Measurements from ENCODE around the gene SLC12A8. TPM values are rescaled to one million over a fixed set of nuclear protein-coding genes. Genes with fewer than 3 reads are reported as not detected.

SLC12A8 gene
- total RNA-seq, 1 donor from 2014 or later: 9.2 TPM

DNA sequence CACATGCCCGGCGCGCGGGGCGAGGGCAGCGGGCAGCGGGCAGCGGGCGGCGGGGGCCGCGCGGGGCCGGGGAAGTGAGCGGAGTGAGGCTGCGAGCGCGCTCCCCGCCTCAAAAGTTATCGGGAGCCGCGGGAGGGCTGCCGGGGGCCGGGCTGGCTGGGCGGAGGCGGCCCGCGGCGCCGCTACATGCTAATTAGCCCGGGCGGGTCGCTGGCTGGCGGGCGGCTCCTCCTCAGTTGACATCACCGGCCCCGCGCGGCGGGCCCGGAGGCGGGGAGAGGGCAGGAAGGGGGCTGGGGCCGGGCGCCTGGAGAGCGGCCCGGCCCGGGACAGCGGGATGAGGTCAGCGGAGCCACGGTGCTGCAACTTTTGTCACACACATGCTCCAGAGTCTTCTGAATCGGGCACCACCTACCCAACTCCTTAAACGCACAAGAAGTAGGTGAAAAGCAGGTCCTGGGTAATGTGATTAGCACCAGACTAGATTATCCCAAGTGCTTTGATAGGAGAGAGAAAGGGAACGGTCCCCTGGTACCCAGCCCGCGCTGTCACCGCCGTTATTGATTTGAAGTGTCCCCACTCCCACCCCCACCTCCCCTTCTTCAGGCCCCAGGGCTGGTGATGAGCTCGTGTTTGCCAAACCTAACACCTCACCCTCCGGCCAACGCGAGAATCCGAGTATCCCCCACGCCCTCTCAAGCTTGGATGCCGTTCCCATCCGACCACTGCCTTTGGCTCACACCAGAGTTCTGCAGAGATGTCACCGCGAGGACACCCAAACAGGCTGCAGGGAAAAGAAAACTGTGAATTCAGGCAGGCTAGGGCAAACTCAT is 156.4 kb downstream of the SLC12A8 start, which contains the start of gene HEG1:
HEG1 (minus strand) TSS at position 85 of the 833 bp plus-strand sequence. CDS start 107 bp downstream, outside the sequence.
- Mint-ChIP-seq H3K27ac (peak within 1 kb of the TSS; percentile 6), H3K36me3 (ENCODE audit: insufficient read depth) (no peaks in the 10 kb centered on the region), H3K4me1 (ENCODE audit: low read depth) (peaks cover 16% of the 10 kb centered on the region), H3K9me3 (ENCODE audit: low read depth) (no peaks in the 10 kb centered on the region), H3K27me3 (peaks cover 76% of the 10 kb centered on the region), H3K4me3 (ENCODE audit: low read depth) (peak within 1 kb of the TSS; percentile 73)
- TF ChIP-seq, protein P1, sequence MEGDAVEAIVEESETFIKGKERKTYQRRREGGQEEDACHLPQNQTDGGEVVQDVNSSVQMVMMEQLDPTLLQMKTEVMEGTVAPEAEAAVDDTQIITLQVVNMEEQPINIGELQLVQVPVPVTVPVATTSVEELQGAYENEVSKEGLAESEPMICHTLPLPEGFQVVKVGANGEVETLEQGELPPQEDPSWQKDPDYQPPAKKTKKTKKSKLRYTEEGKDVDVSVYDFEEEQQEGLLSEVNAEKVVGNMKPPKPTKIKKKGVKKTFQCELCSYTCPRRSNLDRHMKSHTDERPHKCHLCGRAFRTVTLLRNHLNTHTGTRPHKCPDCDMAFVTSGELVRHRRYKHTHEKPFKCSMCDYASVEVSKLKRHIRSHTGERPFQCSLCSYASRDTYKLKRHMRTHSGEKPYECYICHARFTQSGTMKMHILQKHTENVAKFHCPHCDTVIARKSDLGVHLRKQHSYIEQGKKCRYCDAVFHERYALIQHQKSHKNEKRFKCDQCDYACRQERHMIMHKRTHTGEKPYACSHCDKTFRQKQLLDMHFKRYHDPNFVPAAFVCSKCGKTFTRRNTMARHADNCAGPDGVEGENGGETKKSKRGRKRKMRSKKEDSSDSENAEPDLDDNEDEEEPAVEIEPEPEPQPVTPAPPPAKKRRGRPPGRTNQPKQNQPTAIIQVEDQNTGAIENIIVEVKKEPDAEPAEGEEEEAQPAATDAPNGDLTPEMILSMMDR (IDR thresholded peaks at IDR 0.05; ENCODE audit: unreplicated experiment): no peak
- DNase-seq (ENCODE audit: low spot score, unreplicated experiment): peak; percentile 41

- no peaks in the 10 kb centered on the region for H3K36me3 Mint-ChIP-seq (ENCODE audit: insufficient read depth)
- no peaks in the 10 kb centered on the region for H3K9me3 Mint-ChIP-seq (ENCODE audit: low read depth)
- peak; percentile 33 for DNase-seq (ENCODE audit: low spot score, unreplicated experiment)
- TF ChIP-seq, protein P1 (IDR thresholded peaks at IDR 0.05; ENCODE audit: unreplicated experiment): no peak
- no peak overlapping the region for H3K27ac Mint-ChIP-seq
- H3K4me1 Mint-ChIP-seq (ENCODE audit: low read depth): peaks cover 16% of the 10 kb centered on the region
- H3K27me3 Mint-ChIP-seq: peaks cover 73% of the 10 kb centered on the region
- peak overlapping the region; percentile 73 for H3K4me3 Mint-ChIP-seq (ENCODE audit: low read depth)
Measured at GRCh38 chr3:125055331-125055912, 157.1 kb downstream of the SLC12A8 start.

DNA sequence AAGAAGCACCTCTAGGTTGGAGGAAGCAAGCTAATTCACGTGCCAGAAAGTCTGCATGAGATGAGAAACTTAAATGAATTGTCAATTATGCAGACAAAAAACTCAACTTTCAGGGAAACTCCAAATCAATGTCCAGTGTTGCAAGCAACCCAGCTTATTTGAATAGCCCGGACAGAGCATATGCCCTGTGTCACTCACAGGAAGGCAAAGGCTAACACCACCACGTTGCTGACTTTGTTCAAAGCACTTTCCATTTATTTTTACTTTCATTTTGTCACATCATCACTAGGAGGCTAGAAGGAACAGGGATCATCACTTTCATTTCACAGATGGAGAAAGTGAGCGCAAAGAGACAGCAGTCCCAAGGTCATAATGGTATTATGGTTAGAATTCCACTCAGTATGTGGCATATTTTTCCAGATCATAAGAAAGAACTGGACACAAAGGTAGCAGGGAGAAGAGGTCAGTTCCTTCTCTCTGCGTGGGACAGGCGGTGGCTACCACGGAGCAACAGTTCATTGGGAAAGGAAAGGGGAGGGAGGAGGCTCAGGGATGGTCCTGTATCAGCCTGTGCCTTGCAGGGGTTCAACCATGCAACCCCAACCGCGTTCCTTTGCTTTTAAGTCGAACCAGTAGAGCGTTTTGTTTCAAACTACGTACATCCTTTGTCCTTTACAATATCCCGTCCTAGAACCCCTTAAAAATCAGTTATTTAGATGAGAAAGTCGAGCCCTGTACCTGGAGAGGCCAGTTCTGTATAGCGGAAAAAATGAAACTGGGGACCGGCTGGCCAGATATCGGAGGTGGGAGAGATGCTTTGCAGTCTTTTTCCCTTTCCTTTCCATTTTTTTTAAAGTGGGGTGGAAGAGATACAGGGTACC is 157.9 kb downstream of the SLC12A8 start:
- peaks cover 70% of the 10 kb centered on the region for H3K27me3 Mint-ChIP-seq
- peak overlapping the region; percentile 73 for H3K4me3 Mint-ChIP-seq (ENCODE audit: low read depth)
- peak overlapping the region; percentile 6 for H3K27ac Mint-ChIP-seq
- no peaks in the 10 kb centered on the region for H3K9me3 Mint-ChIP-seq (ENCODE audit: low read depth)
- TF ChIP-seq, protein P1 (IDR thresholded peaks at IDR 0.05; ENCODE audit: unreplicated experiment): no peak
- no peak for DNase-seq (ENCODE audit: low spot score, unreplicated experiment)
- no peaks in the 10 kb centered on the region for H3K36me3 Mint-ChIP-seq (ENCODE audit: insufficient read depth)
- peaks cover 16% of the 10 kb centered on the region for H3K4me1 Mint-ChIP-seq (ENCODE audit: low read depth)

- Mint-ChIP-seq H3K4me3 (ENCODE audit: low read depth) (peak overlapping the region; percentile 73), H3K27me3 (peaks cover 71% of the 10 kb centered on the region), H3K36me3 (ENCODE audit: insufficient read depth) (no peaks in the 10 kb centered on the region), H3K4me1 (ENCODE audit: low read depth) (peaks cover 14% of the 10 kb centered on the region), H3K27ac (no peak overlapping the region), H3K9me3 (ENCODE audit: low read depth) (no peaks in the 10 kb centered on the region)
- TF ChIP-seq, protein P1 (IDR thresholded peaks at IDR 0.05; ENCODE audit: unreplicated experiment): no peak
- no peak for DNase-seq (ENCODE audit: low spot score, unreplicated experiment)
Measured at GRCh38 chr3:125054062-125054448, 158.5 kb downstream of the SLC12A8 start.

DNA sequence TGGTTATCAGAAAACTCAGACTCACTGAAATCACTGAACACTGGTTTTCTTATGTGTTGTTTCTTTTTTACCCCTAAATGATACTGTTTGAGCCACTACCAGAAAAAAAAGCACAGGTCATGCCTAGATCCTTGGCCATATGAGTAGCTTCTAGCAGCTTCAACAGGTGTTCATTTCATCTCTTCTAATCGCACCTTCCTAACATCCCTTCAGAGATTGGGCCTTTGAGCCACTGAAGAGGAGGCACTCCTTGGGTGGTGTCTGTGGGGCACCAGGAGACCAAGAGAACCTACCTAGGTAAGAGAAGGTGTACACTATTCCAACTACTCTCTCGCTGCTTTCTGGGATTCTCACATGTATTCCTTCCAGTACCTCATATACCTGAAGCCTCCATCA is 159.2 kb downstream of the SLC12A8 start:
- Mint-ChIP-seq H3K9me3 (ENCODE audit: low read depth) (no peaks in the 10 kb centered on the region), H3K27me3 (peaks cover 72% of the 10 kb centered on the region), H3K36me3 (ENCODE audit: insufficient read depth) (no peaks in the 10 kb centered on the region), H3K4me1 (ENCODE audit: low read depth) (peaks cover 14% of the 10 kb centered on the region), H3K27ac (no peak overlapping the region), H3K4me3 (ENCODE audit: low read depth) (no peak overlapping the region)
- TF ChIP-seq, protein P1 (IDR thresholded peaks at IDR 0.05; ENCODE audit: unreplicated experiment): no peak
- DNase-seq (ENCODE audit: low spot score, unreplicated experiment): no peak
